Calu3 (cell line): ENCODE results near the gene LRMDA. TPM values are rescaled to one million over a fixed set of nuclear protein-coding genes. Genes with fewer than 3 reads are reported as not detected.

Source experiments
- BruUV-seq: library from RNA; stranded (reverse); fragments of 400-500 nt; replicated peaks from 2 replicates; lab custom pipeline; 2021; lab: Mats Ljungman, UMichigan
- CTCF ChIA-PET: fragments of 300-600 bp; sonication (Branson Sonifier 250); formaldehyde crosslinking; loops from one replicate; lab custom pipeline; 2022; ENCODE audit warnings: antibody characterized with exemption; lab: Charles Lee
- DNase-seq: peaks from one replicate; pipeline ENCODE4 v3.0.0; 2022
- H3K27ac Mint-ChIP-seq: one replicate; pipeline ENCODE4 v1.8.0; 2022; ENCODE audit warnings: mixed read lengths; ENCODE audit not compliant: unreplicated experiment
- H3K27me3 Mint-ChIP-seq: one replicate; pipeline ENCODE4 v1.8.0; 2022; ENCODE audit warnings: mixed read lengths; ENCODE audit not compliant: unreplicated experiment
- H3K36me3 Mint-ChIP-seq: one replicate; pipeline ENCODE4 v1.8.0; 2022; ENCODE audit warnings: mild to moderate bottlenecking, moderate library complexity, mixed read lengths; ENCODE audit not compliant: insufficient read depth, unreplicated experiment
- H3K4me1 Mint-ChIP-seq: one replicate; pipeline ENCODE4 v1.8.0; 2022; ENCODE audit warnings: mild to moderate bottlenecking, low read depth, mixed read lengths; ENCODE audit not compliant: unreplicated experiment
- H3K4me3 Mint-ChIP-seq: one replicate; pipeline ENCODE4 v1.8.0; 2022; ENCODE audit warnings: mild to moderate bottlenecking, low read depth, moderate library complexity, mixed read lengths; ENCODE audit not compliant: unreplicated experiment
- H3K9me3 Mint-ChIP-seq: one replicate; pipeline ENCODE4 v1.8.0; 2022; ENCODE audit warnings: low read depth, mixed read lengths; ENCODE audit not compliant: unreplicated experiment
- CTCF ChIP-seq: fragments of 200-600 bp; IDR thresholded peaks from one replicate; pipeline ENCODE4 v1.8.0; 2022; ENCODE audit warnings: antibody characterized with exemption; ENCODE audit not compliant: unreplicated experiment
- intact Hi-C: fragments of 100-400 bp; cut with micrococcal nuclease; formaldehyde crosslinking; loops from one replicate; pipeline ENCODE4 v1.10.0; 2022; ENCODE audit not compliant: unreplicated experiment
- total RNA-seq: library from RNA; stranded (reverse); gene quantifications from 2 replicates; pipeline ENCODE4 v1.2.3, GENCODE V29; 2022

The LRMDA gene
- total RNA-seq, 1 experiment from 2014 or later, result 7.6 TPM

- Mint-ChIP-seq H3K27ac (no peak overlapping the region), H3K27me3 (no peaks in the 10 kb centered on the region), H3K4me1 (no peaks in the 10 kb centered on the region), H3K9me3 (peaks cover 26% of the 10 kb centered on the region), H3K36me3 (no peaks in the 10 kb centered on the region), H3K4me3 (no peak overlapping the region)
- intact Hi-C loops, result no loop called here
- TF ChIP-seq CTCF, result no peak
- CTCF ChIA-PET, result no interaction called here
- DNase-seq, result no peak
- BruUV-seq, result no TSS peak
These were observed 843.5 kb downstream of the LRMDA start for GRCh38 chr10:76274933-76275332.

GRCh38 chr10:76278811-76279460 is 847.5 kb downstream of the LRMDA start:
- no peak for TF ChIP-seq CTCF
- DNase-seq, result no peak
- no peak overlapping the region for H3K4me3 Mint-ChIP-seq
- H3K9me3 Mint-ChIP-seq, result peaks cover 32% of the 10 kb centered on the region
- no peak overlapping the region for H3K27ac Mint-ChIP-seq
- no TSS peak for BruUV-seq
- no peaks in the 10 kb centered on the region for H3K27me3 Mint-ChIP-seq
- H3K36me3 Mint-ChIP-seq, result no peaks in the 10 kb centered on the region
- intact Hi-C loops, result no loop called here
- H3K4me1 Mint-ChIP-seq, result no peaks in the 10 kb centered on the region
- CTCF ChIA-PET, result no interaction called here

DNA sequence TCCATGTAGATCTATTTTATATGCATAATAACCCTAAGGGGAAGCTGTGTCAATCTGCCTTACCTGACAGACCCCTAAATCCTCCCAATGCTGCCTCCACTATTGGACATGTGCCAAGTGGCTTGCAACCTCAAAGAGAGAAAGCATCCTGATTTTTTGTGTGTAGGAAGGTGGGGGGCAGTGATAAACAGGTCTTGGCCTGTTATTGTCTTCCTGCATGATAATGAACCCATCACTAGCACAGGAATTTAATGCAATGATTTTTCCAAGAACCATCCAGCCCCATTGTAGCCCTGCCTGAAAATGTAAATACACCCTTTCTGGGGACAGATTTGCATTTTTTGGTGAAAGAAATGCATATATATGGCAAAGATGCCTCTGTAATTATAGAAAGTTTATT is 850.2 kb downstream of the LRMDA start:
- BruUV-seq, result no TSS peak
- DNase-seq, result no peak
- CTCF ChIA-PET, result no interaction called here
- H3K27ac Mint-ChIP-seq, result no peak overlapping the region
- H3K36me3 Mint-ChIP-seq, result no peaks in the 10 kb centered on the region
- TF ChIP-seq CTCF, result no peak
- H3K4me1 Mint-ChIP-seq, result no peaks in the 10 kb centered on the region
- H3K27me3 Mint-ChIP-seq, result no peaks in the 10 kb centered on the region
- H3K9me3 Mint-ChIP-seq, result peaks cover 28% of the 10 kb centered on the region
- H3K4me3 Mint-ChIP-seq, result no peak overlapping the region
- intact Hi-C loops, result no loop called here

DNA sequence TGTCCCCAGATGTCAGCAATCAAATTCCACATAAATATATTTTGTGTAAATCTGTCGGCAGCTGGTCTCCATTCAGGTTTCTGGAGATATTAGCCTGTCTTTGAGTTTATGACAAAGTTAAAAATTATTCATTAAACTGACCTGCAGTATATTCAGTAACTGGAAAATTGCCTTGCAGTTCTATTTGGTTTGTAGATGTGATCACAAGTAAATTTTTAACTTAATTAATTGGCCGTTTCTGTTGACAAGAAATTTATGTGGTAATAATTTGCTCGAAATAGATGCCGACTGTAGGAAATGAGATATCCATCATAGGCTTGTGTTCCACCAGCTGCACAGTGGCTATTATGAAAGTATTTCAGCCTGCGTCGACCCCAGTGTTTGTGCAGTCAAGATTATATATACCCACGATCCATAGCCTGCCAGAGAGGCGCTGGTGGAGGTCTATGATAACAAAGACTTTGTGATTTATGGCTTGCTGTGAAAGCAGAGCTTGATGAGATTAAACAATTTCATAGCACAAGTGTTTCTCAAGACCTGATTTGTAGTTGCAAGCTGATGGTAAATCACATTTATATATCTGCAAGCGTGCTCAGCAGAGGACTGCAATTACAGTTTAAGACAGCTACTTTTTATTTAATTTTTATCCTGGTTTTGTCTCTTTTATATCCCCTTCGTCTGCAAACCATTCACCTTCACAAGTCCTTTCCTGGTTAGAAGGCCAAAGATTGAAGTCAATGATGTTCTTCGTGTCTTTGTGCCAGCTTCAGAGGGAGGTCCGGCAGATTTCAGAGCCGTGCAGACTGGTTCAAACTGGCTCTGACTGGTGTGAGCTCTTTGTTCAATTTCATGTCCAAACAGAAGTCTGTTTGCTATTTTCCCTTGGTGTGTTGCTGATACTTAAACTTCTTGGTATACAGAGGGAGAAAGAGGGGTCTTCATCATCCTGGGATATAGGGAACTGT is 850.9 kb downstream of the LRMDA start:
- Mint-ChIP-seq H3K4me1 (no peaks in the 10 kb centered on the region), H3K27ac (no peak overlapping the region), H3K9me3 (peaks cover 27% of the 10 kb centered on the region), H3K36me3 (no peaks in the 10 kb centered on the region), H3K4me3 (no peak overlapping the region), H3K27me3 (no peaks in the 10 kb centered on the region)
- BruUV-seq, result no TSS peak
- CTCF ChIA-PET, result no interaction called here
- intact Hi-C loops, result no loop called here
- no peak for DNase-seq
- no peak for TF ChIP-seq CTCF
